ENCODE results near the gene MAP3K20. TPM values are rescaled to one million over a fixed set of nuclear protein-coding genes. Genes with fewer than 3 reads are reported as not detected.
A peak's percentile ranks its signal among the peaks of the same experiment; 100 is the strongest.

Gene MAP3K20
- total RNA-seq, 1 experiment from 2014 or later = 150 TPM

DNA sequence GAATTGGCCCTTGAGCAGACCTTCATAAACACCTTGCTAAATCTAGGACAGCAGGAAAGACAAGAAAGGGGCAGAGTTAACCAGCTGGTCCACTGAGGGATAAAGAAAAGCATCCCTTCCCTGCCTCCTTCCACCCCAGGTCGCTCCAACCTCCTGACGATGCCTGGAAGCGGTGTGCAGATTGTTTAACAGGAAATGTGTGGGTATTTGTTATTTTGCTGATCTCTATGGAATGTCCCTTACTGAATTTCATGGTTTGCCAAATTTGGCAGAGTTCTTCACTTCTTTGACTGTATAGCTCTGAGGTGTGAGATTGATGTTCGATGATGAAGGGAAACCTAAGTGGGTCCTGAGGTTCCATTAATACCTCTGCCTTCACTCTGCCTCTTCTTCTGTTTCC lies 72.9 kb downstream of the MAP3K20 start:
- no peaks in the 10 kb centered on the region for H3K27me3 Mint-ChIP-seq (ENCODE audit: insufficient read depth, unreplicated experiment)
- BruUV-seq (replicated peaks) = no TSS peak
- CTCF ChIA-PET = interaction anchor here (0.6 to 1.3 kb wide), 5 partner anchors 10 to 97 kb away, joined by 3 to 8 read pairs (median 4); no protein-coding TSS in a partner anchor
- H3K4me1 Mint-ChIP-seq (ENCODE audit: insufficient read depth, unreplicated experiment) = peaks cover 50% of the 10 kb centered on the region
- POLR2A ChIA-PET = interaction anchor here (0.7 to 6.4 kb wide), 10 partner anchors 9 to 378 kb away, joined by 3 to 212 read pairs (median 3); no protein-coding TSS in a partner anchor
- peak overlapping the region; percentile 57 for H3K4me3 Mint-ChIP-seq (ENCODE audit: unreplicated experiment)
- peak overlapping the region; percentile 91 for H3K27ac Mint-ChIP-seq (ENCODE audit: low read depth, unreplicated experiment)
- no peaks in the 10 kb centered on the region for H3K9me3 Mint-ChIP-seq (ENCODE audit: unreplicated experiment)
- intact Hi-C loops (cut with micrococcal nuclease) = no loop called here
- peak; percentile 84 for DNase-seq (ENCODE audit: unreplicated experiment)
- TF ChIP-seq, protein P1, sequence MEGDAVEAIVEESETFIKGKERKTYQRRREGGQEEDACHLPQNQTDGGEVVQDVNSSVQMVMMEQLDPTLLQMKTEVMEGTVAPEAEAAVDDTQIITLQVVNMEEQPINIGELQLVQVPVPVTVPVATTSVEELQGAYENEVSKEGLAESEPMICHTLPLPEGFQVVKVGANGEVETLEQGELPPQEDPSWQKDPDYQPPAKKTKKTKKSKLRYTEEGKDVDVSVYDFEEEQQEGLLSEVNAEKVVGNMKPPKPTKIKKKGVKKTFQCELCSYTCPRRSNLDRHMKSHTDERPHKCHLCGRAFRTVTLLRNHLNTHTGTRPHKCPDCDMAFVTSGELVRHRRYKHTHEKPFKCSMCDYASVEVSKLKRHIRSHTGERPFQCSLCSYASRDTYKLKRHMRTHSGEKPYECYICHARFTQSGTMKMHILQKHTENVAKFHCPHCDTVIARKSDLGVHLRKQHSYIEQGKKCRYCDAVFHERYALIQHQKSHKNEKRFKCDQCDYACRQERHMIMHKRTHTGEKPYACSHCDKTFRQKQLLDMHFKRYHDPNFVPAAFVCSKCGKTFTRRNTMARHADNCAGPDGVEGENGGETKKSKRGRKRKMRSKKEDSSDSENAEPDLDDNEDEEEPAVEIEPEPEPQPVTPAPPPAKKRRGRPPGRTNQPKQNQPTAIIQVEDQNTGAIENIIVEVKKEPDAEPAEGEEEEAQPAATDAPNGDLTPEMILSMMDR (IDR thresholded peaks at IDR 0.05; ENCODE audit: unreplicated experiment) = no peak
- peaks cover 27% of the 10 kb centered on the region for H3K36me3 Mint-ChIP-seq (ENCODE audit: insufficient read depth, unreplicated experiment)

- Mint-ChIP-seq H3K27me3 (ENCODE audit: insufficient read depth, unreplicated experiment) (no peaks in the 10 kb centered on the region), H3K27ac (ENCODE audit: low read depth, unreplicated experiment) (peak overlapping the region; percentile 91), H3K9me3 (ENCODE audit: unreplicated experiment) (no peaks in the 10 kb centered on the region), H3K4me3 (ENCODE audit: unreplicated experiment) (no peak overlapping the region), H3K4me1 (ENCODE audit: insufficient read depth, unreplicated experiment) (peaks cover 51% of the 10 kb centered on the region), H3K36me3 (ENCODE audit: insufficient read depth, unreplicated experiment) (peaks cover 27% of the 10 kb centered on the region)
- ChIA-PET POLR2A (interaction anchor here (0.7 to 6.4 kb wide), 6 partner anchors 8 to 75 kb away, joined by 3 to 212 read pairs (median 6); no protein-coding TSS in a partner anchor), CTCF (interaction anchor here (1.3 kb wide), 1 partner anchor 9 kb away, joined by 8 read pairs; no protein-coding TSS in a partner anchor)
- no TSS peak for BruUV-seq (replicated peaks)
- DNase-seq (ENCODE audit: unreplicated experiment) = peak; percentile 64
- TF ChIP-seq, protein P1 (IDR thresholded peaks at IDR 0.05; ENCODE audit: unreplicated experiment) = no peak
- intact Hi-C loops (cut with micrococcal nuclease) = no loop called here
Measured at GRCh38 chr2:173149491-173149890, 73.8 kb downstream of the MAP3K20 start.

DNA sequence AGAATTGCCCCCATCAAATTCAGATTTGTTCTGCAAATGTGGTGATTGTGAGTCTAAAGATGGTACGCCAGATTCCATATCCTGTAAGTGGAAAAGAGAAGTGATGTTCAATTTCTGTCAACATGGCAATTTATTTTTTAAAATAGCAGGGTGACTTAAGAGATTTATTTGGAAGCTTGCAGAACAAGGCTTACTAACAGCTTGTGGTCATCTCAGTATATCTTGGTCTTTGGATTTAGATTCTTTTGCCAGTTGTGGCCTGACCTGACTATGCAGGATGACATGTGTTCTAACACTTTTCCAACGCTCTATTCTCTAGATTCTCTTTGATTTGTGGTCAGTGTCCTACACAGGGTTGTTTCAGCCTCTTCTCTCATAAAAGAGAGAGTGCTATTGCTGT lies 74.4 kb downstream of the MAP3K20 start:
- BruUV-seq (replicated peaks) = no TSS peak
- Mint-ChIP-seq H3K27ac (ENCODE audit: low read depth, unreplicated experiment) (peak overlapping the region; percentile 91), H3K4me3 (ENCODE audit: unreplicated experiment) (no peak overlapping the region), H3K9me3 (ENCODE audit: unreplicated experiment) (peaks cover 5% of the 10 kb centered on the region), H3K27me3 (ENCODE audit: insufficient read depth, unreplicated experiment) (no peaks in the 10 kb centered on the region), H3K4me1 (ENCODE audit: insufficient read depth, unreplicated experiment) (peaks cover 56% of the 10 kb centered on the region), H3K36me3 (ENCODE audit: insufficient read depth, unreplicated experiment) (peaks cover 27% of the 10 kb centered on the region)
- ChIA-PET POLR2A (interaction anchor here (1.3 to 6.4 kb wide), 9 partner anchors 12 to 101 kb away, joined by 4 to 212 read pairs (median 20); no protein-coding TSS in a partner anchor), CTCF (interaction anchor here (1.4 kb wide), 2 partner anchors 13 to 61 kb away, joined by 3 to 6 read pairs; no protein-coding TSS in a partner anchor)
- intact Hi-C loops (cut with micrococcal nuclease) = loop anchor here (5.0 kb wide), 1 partner anchor 37 kb away; no protein-coding TSS in a partner anchor
- TF ChIP-seq, protein P1 (IDR thresholded peaks at IDR 0.05; ENCODE audit: unreplicated experiment) = no peak
- DNase-seq (ENCODE audit: unreplicated experiment) = no peak

DNA sequence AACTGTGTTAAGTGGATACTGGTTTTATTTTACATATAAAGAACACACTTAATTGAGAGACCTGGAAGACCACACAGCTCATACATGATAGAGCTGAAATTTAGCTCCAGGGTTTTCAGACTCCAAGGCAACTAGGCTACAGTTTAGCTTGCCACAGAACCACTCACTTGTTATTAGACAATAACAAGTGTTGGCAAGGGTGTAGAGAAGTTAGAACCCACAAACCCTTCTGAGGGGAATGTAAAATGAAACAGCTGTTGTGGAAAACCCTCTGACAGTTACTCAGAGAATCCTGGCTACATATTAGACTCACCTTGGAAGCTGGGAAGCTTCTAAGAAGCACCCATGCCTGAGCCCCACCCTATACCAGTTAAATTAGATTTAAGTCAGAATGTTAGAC lies 75.3 kb downstream of the MAP3K20 start:
- Mint-ChIP-seq H3K4me1 (ENCODE audit: insufficient read depth, unreplicated experiment) (peaks cover 56% of the 10 kb centered on the region), H3K27me3 (ENCODE audit: insufficient read depth, unreplicated experiment) (no peaks in the 10 kb centered on the region), H3K9me3 (ENCODE audit: unreplicated experiment) (peaks cover 5% of the 10 kb centered on the region), H3K36me3 (ENCODE audit: insufficient read depth, unreplicated experiment) (peaks cover 32% of the 10 kb centered on the region), H3K4me3 (ENCODE audit: unreplicated experiment) (no peak overlapping the region), H3K27ac (ENCODE audit: low read depth, unreplicated experiment) (peak overlapping the region; percentile 91)
- POLR2A ChIA-PET = interaction anchor here (0.9 to 6.4 kb wide), 12 partner anchors 11 to 102 kb away, joined by 3 to 212 read pairs (median 11); no protein-coding TSS in a partner anchor
- TF ChIP-seq, protein P1 (IDR thresholded peaks at IDR 0.05; ENCODE audit: unreplicated experiment) = no peak
- BruUV-seq (replicated peaks) = no TSS peak
- intact Hi-C loops (cut with micrococcal nuclease) = loop anchor here (5.0 kb wide), 1 partner anchor 36 kb away; no protein-coding TSS in a partner anchor
- no peak for DNase-seq (ENCODE audit: unreplicated experiment)
- CTCF ChIA-PET = interaction anchor here (0.6 to 1.4 kb wide), 4 partner anchors 9 to 60 kb away, joined by 3 to 6 read pairs (median 4); no protein-coding TSS in a partner anchor

All from MCF 10A (cell line).